Mesendoderm (in vitro differentiated cells): ENCODE results near the gene HSF2.
"Not testable (repeated sequence)": the region's sequence is repeated elsewhere in the genome, so short reads cannot be mapped to it uniquely, and the experiment has no call there.

ENCODE experiments used
- DNase-seq: peaks from one replicate; pipeline ENCODE4 v3.0.0; 2013
- H2AK5ac ChIP-seq: 2 replicates; pipeline ENCODE4 v1.6.1; 2013; ENCODE audit warnings: low read length, inconsistent platforms
- H2BK120ac ChIP-seq: 2 replicates; pipeline ENCODE4 v1.6.1; 2013; ENCODE audit warnings: low read depth, mild to moderate bottlenecking, low read length, moderate library complexity, mixed read lengths
- H2BK15ac ChIP-seq: replicated peaks from 2 replicates; pipeline ENCODE4 v1.6.1; 2013; ENCODE audit warnings: low read depth, mild to moderate bottlenecking, moderate library complexity
- H2BK5ac ChIP-seq: 2 replicates; pipeline ENCODE4 v1.6.1; 2013; ENCODE audit warnings: low read length, inconsistent platforms
- H3K18ac ChIP-seq: 2 replicates; pipeline ENCODE4 v1.6.1; 2013; ENCODE audit warnings: mild to moderate bottlenecking, low read length, mixed read lengths
- H3K23ac ChIP-seq: one replicate; pipeline ENCODE4 v1.6.1; 2013; ENCODE audit warnings: low read length
- H3K27ac ChIP-seq: 2 replicates; pipeline ENCODE4 v1.5.1; 2013; ENCODE audit warnings: low read depth, mild to moderate bottlenecking, inconsistent platforms, low read length, moderate library complexity
- H3K27me3 ChIP-seq: 2 replicates; pipeline ENCODE4 v1.6.1; 2013; ENCODE audit warnings: low read length, control low read depth, mild to moderate bottlenecking, inconsistent platforms; ENCODE audit not compliant: insufficient read depth, poor library complexity
- H3K36me3 ChIP-seq: 2 replicates; pipeline ENCODE4 v1.6.1; 2013; ENCODE audit warnings: low read length, inconsistent platforms; ENCODE audit not compliant: control insufficient read depth, insufficient read depth
- H3K4ac ChIP-seq: one replicate; pipeline ENCODE4 v1.6.1; 2013; ENCODE audit warnings: low read depth, mild to moderate bottlenecking, low read length, moderate library complexity
- H3K4me1 ChIP-seq: 2 replicates; pipeline ENCODE4 v1.6.1; 2013; ENCODE audit warnings: low read depth, low read length, inconsistent platforms; ENCODE audit not compliant: control insufficient read depth
- H3K4me2 ChIP-seq: 2 replicates; pipeline ENCODE4 v1.6.1; 2013; ENCODE audit warnings: low read length
- H3K4me3 ChIP-seq: 2 replicates; pipeline ENCODE4 v1.5.1; 2013; ENCODE audit warnings: mild to moderate bottlenecking, low read length
- H3K56ac ChIP-seq: one replicate; pipeline ENCODE4 v1.6.1; 2013; ENCODE audit warnings: low read length
- H3K79me1 ChIP-seq: 2 replicates; pipeline ENCODE4 v1.6.1; 2013; ENCODE audit warnings: low read length, inconsistent platforms
- H3K79me2 ChIP-seq: 2 replicates; pipeline ENCODE4 v1.6.1; 2013; ENCODE audit warnings: mild to moderate bottlenecking, low read length; ENCODE audit not compliant: control insufficient read depth, insufficient read depth
- H3K9ac ChIP-seq: 2 replicates; pipeline ENCODE4 v1.6.1; 2013; ENCODE audit warnings: low read length, inconsistent platforms
- H4K5ac ChIP-seq: one replicate; pipeline ENCODE4 v1.6.1; 2013; ENCODE audit warnings: low read length
- H4K8ac ChIP-seq: one replicate; pipeline ENCODE4 v1.6.1; 2013; ENCODE audit warnings: low read depth, mild to moderate bottlenecking, control low read depth, low read length, moderate library complexity
- WGBS: extraction: QIAGEN DNeasy Blood & Tissue Kit; methylation state at CpG from one replicate; pipeline ENCODE4 v1.1.7; 2013; ENCODE audit warnings: low lambda C conversion rate, missing lambda C conversion rate; ENCODE audit not compliant: insufficient coverage; ENCODE audit errors: extremely low coverage; 5-methylcytosine and 5-hydroxymethylcytosine counted together

The HSF2 gene

GRCh38 chr6:122449069-122449468 lies 49.6 kb downstream of the HSF2 start:
- Histone ChIP-seq H3K4me1 (no peaks in the 10 kb centered on the region), H3K56ac (no peak overlapping the region), H3K27me3 (no peaks in the 10 kb centered on the region), H3K79me1 (no peaks in the 10 kb centered on the region), H2BK15ac (no peak overlapping the region), H4K8ac (no peak overlapping the region), H2AK5ac (no peak overlapping the region), H3K36me3 (peaks cover 2% of the 10 kb centered on the region), H2BK120ac (no peak overlapping the region), H3K9ac (no peak overlapping the region), H3K4me3 (no peak overlapping the region), H2BK5ac (no peak overlapping the region), H3K23ac (no peak overlapping the region), H3K4ac (no peak overlapping the region), H3K4me2 (no peak overlapping the region), H4K5ac (no peak overlapping the region), H3K27ac (no peak overlapping the region), H3K79me2 (no peaks in the 10 kb centered on the region), H3K18ac (no peak overlapping the region)
- DNase-seq: no peak
- no CpG with 5 or more reads among the region's 1 CpG for WGBS

GRCh38 chr6:122452509-122452908 lies 53.1 kb downstream of the HSF2 start:
- Histone ChIP-seq H2BK120ac (no peak overlapping the region), H3K79me2 (no peaks in the 10 kb centered on the region), H3K56ac (no peak overlapping the region), H2AK5ac (no peak overlapping the region), H4K8ac (no peak overlapping the region), H3K4me1 (no peaks in the 10 kb centered on the region), H2BK15ac (no peak overlapping the region), H3K27me3 (no peaks in the 10 kb centered on the region), H3K18ac (no peak overlapping the region), H3K36me3 (no peaks in the 10 kb centered on the region), H3K9ac (no peak overlapping the region), H2BK5ac (no peak overlapping the region), H3K23ac (no peak overlapping the region), H3K4me2 (no peak overlapping the region), H3K4ac (no peak overlapping the region), H4K5ac (no peak overlapping the region), H3K79me1 (no peaks in the 10 kb centered on the region), H3K27ac (no peak overlapping the region), H3K4me3 (no peak overlapping the region)
- peak; percentile 26 for DNase-seq
- WGBS: no CpG with 5 or more reads among the region's 1 CpG

GRCh38 chr6:122454673-122455072 lies 55.2 kb downstream of the HSF2 start:
- Histone ChIP-seq H3K27ac (no peak overlapping the region), H4K5ac (no peak overlapping the region), H3K56ac (no peak overlapping the region), H2BK120ac (no peak overlapping the region), H2BK5ac (no peak overlapping the region), H3K23ac (no peak overlapping the region), H2AK5ac (no peak overlapping the region), H3K27me3 (no peaks in the 10 kb centered on the region), H3K4me2 (no peak overlapping the region), H3K79me2 (peaks cover 5% of the 10 kb centered on the region), H3K4me1 (no peaks in the 10 kb centered on the region), H3K36me3 (no peaks in the 10 kb centered on the region), H3K4ac (no peak overlapping the region), H3K79me1 (peaks cover 2% of the 10 kb centered on the region), H3K9ac (no peak overlapping the region), H3K18ac (no peak overlapping the region), H4K8ac (no peak overlapping the region), H3K4me3 (no peak overlapping the region), H2BK15ac (no peak overlapping the region)
- no peak for DNase-seq
- WGBS: no CpG with 5 or more reads among the region's 4 CpGs

- H3K36me3 ChIP-seq, H3K79me1 ChIP-seq, H3K4me3 ChIP-seq, H3K4me1 ChIP-seq, H3K18ac ChIP-seq, H2AK5ac ChIP-seq, DNase-seq, H3K27ac ChIP-seq, H2BK15ac ChIP-seq, H3K9ac ChIP-seq, H2BK5ac ChIP-seq, H3K56ac ChIP-seq, H3K4ac ChIP-seq, H3K4me2 ChIP-seq, H3K79me2 ChIP-seq, H3K27me3 ChIP-seq, H2BK120ac ChIP-seq, H4K5ac ChIP-seq, H4K8ac ChIP-seq, H3K23ac ChIP-seq: not testable (repeated sequence)
- WGBS: no CpG with 5 or more reads among the region's 1 CpG
These were observed 55.7 kb downstream of the HSF2 start for GRCh38 chr6:122455116-122455515.

- no peak for DNase-seq
- Histone ChIP-seq H3K79me2 (peaks cover 15% of the 10 kb centered on the region), H2BK120ac (no peak overlapping the region), H3K4me1 (peaks cover 3% of the 10 kb centered on the region), H3K79me1 (peaks cover 2% of the 10 kb centered on the region), H3K56ac (no peak overlapping the region), H3K36me3 (no peaks in the 10 kb centered on the region), H3K18ac (no peak overlapping the region), H3K4me2 (no peak overlapping the region), H4K5ac (no peak overlapping the region), H2AK5ac (no peak overlapping the region), H3K4me3 (no peak overlapping the region), H2BK5ac (no peak overlapping the region), H3K9ac (no peak overlapping the region), H3K23ac (no peak overlapping the region), H2BK15ac (no peak overlapping the region), H4K8ac (no peak overlapping the region), H3K4ac (no peak overlapping the region), H3K27me3 (no peaks in the 10 kb centered on the region), H3K27ac (no peak overlapping the region)
- 100% methylated on average over 1 of the region's 1 CpG for WGBS
These were observed 58.6 kb downstream of the HSF2 start for GRCh38 chr6:122458087-122458486.

- no peak for DNase-seq
- no peak overlapping the region for H3K4me2 ChIP-seq
These were observed 59.8 kb downstream of the HSF2 start for GRCh38 chr6:122459240-122459639.

More at GRCh38 chr6:122459240-122459639, 59.8 kb downstream of the HSF2 start:
- Histone ChIP-seq H3K79me2 (peaks cover 17% of the 10 kb centered on the region), H3K9ac (no peak overlapping the region), H3K79me1 (peaks cover 2% of the 10 kb centered on the region), H2AK5ac (no peak overlapping the region), H2BK15ac (no peak overlapping the region), H3K4ac (no peak overlapping the region), H3K36me3 (no peaks in the 10 kb centered on the region), H2BK120ac (no peak overlapping the region), H3K18ac (no peak overlapping the region), H3K27ac (no peak overlapping the region), H3K27me3 (no peaks in the 10 kb centered on the region), H3K23ac (no peak overlapping the region), H4K8ac (no peak overlapping the region), H3K4me3 (no peak overlapping the region), H3K4me1 (peaks cover 3% of the 10 kb centered on the region), H4K5ac (no peak overlapping the region), H3K56ac (no peak overlapping the region), H2BK5ac (no peak overlapping the region)
- WGBS: no CpG with 5 or more reads among the region's 2 CpGs
